MCF 10A (cell line): Measurements from ENCODE around the gene ATRN. TPM values are rescaled to one million over a fixed set of nuclear protein-coding genes. Genes with fewer than 3 reads are reported as not detected.
"Not testable (repeated sequence)": the region's sequence is repeated elsewhere in the genome, so short reads cannot be mapped to it uniquely, and the experiment has no call there.

Source experiments
- BruUV-seq: library from RNA; stranded (reverse); fragments of 400-500 nt; replicated peaks from 2 replicates; lab custom pipeline; 2021; lab: Mats Ljungman, UMichigan
- CTCF ChIA-PET: fragments of 300-600 bp; sonication (Branson Sonifier 250); formaldehyde crosslinking; extraction: SDS; loops from one replicate; lab custom pipeline; 2021; ENCODE audit warnings: antibody characterized with exemption, inconsistent platforms; lab: Yijun Ruan, JAX
- POLR2A ChIA-PET: fragments of 300-600, 350-650 bp; sonication (Branson Sonifier 250); formaldehyde crosslinking; extraction: SDS; loops from one replicate; lab custom pipeline; 2020; ENCODE audit warnings: antibody characterized with exemption, inconsistent platforms; lab: Yijun Ruan, JAX
- DNase-seq: peaks from one replicate; pipeline ENCODE4 v3.0.0-alpha.2; 2018; ENCODE audit not compliant: unreplicated experiment
- H3K27ac Mint-ChIP-seq: one replicate; pipeline ENCODE4 v1.8.0; 2022; ENCODE audit warnings: mild to moderate bottlenecking, low read depth, mixed read lengths; ENCODE audit not compliant: unreplicated experiment
- H3K27me3 Mint-ChIP-seq: one replicate; pipeline ENCODE4 v1.8.0; 2022; ENCODE audit warnings: mixed read lengths; ENCODE audit not compliant: insufficient read depth, unreplicated experiment
- H3K36me3 Mint-ChIP-seq: one replicate; pipeline ENCODE4 v1.8.0; 2022; ENCODE audit warnings: mild to moderate bottlenecking, moderate library complexity, mixed read lengths; ENCODE audit not compliant: insufficient read depth, unreplicated experiment
- H3K4me1 Mint-ChIP-seq: one replicate; pipeline ENCODE4 v1.8.0; 2022; ENCODE audit warnings: mixed read lengths; ENCODE audit not compliant: insufficient read depth, unreplicated experiment
- H3K4me3 Mint-ChIP-seq: one replicate; pipeline ENCODE4 v1.8.0; 2022; ENCODE audit warnings: mild to moderate bottlenecking, moderate library complexity, mixed read lengths; ENCODE audit not compliant: unreplicated experiment
- H3K9me3 Mint-ChIP-seq: one replicate; pipeline ENCODE4 v1.8.0; 2022; ENCODE audit warnings: mixed read lengths; ENCODE audit not compliant: unreplicated experiment
- CTCF ChIP-seq: fragments of 200-600 bp; IDR thresholded peaks from one replicate; pipeline ENCODE4 v1.8.0; 2022; ENCODE audit warnings: antibody characterized with exemption, mild to moderate bottlenecking; ENCODE audit not compliant: unreplicated experiment
- intact Hi-C: fragments of 100-400 bp; cut with micrococcal nuclease; formaldehyde crosslinking; loops from 2 replicates; pipeline ENCODE4 v1.14.1; 2022
- total RNA-seq: library from RNA; stranded (reverse); gene quantifications from 2 replicates; pipeline ENCODE4 v1.2.3, GENCODE V29; 2022

Gene ATRN
- total RNA-seq, 1 experiment from 2014 or later = 29.7 TPM

- POLR2A ChIA-PET = interaction anchor here (0.6 to 0.7 kb wide), 2 partner anchors 17 to 52 kb away, joined by 3 to 4 read pairs; no protein-coding TSS in a partner anchor
- H3K27me3 Mint-ChIP-seq = no peaks in the 10 kb centered on the region
- H3K4me3 Mint-ChIP-seq = no peak overlapping the region
- H3K4me1 Mint-ChIP-seq = no peaks in the 10 kb centered on the region
- peaks cover 19% of the 10 kb centered on the region for H3K9me3 Mint-ChIP-seq
- H3K27ac Mint-ChIP-seq = no peak overlapping the region
- peaks cover 12% of the 10 kb centered on the region for H3K36me3 Mint-ChIP-seq
- DNase-seq = no peak
- CTCF ChIA-PET = no interaction called here
- TF ChIP-seq CTCF = no peak
- intact Hi-C loops = no loop called here
- BruUV-seq = no TSS peak
Measured at GRCh38 chr20:3521852-3522740, 51.3 kb downstream of the ATRN start.

- H3K27ac Mint-ChIP-seq, POLR2A ChIA-PET, H3K27me3 Mint-ChIP-seq, BruUV-seq, H3K4me3 Mint-ChIP-seq, DNase-seq, H3K4me1 Mint-ChIP-seq, intact Hi-C loops, CTCF ChIA-PET: not testable (repeated sequence)
- Mint-ChIP-seq H3K9me3 (peaks cover 19% of the 10 kb centered on the region), H3K36me3 (peaks cover 12% of the 10 kb centered on the region)
Measured at GRCh38 chr20:3524696-3525095, 53.9 kb downstream of the ATRN start.

- Mint-ChIP-seq H3K4me3 (no peak overlapping the region), H3K4me1 (peaks cover 14% of the 10 kb centered on the region), H3K9me3 (no peaks in the 10 kb centered on the region), H3K27me3 (no peaks in the 10 kb centered on the region), H3K36me3 (no peaks in the 10 kb centered on the region), H3K27ac (no peak overlapping the region)
- intact Hi-C loops = no loop called here
- ChIA-PET POLR2A (interaction anchor here (0.8 to 1.4 kb wide), 2 partner anchors 12 to 61 kb away, joined by 3 to 6 read pairs; no protein-coding TSS in a partner anchor), CTCF (interaction anchor here (0.6 to 1.2 kb wide), 2 partner anchors 13 to 37 kb away, joined by 3 to 4 read pairs; no protein-coding TSS in a partner anchor)
- no TSS peak for BruUV-seq
- no peak for TF ChIP-seq CTCF
- DNase-seq = no peak
Measured at GRCh38 chr20:3532089-3532615, 61.3 kb downstream of the ATRN start.

GRCh38 chr20:3537733-3538132, 66.9 kb downstream of the ATRN start:
- H3K36me3 Mint-ChIP-seq, POLR2A ChIA-PET, H3K27me3 Mint-ChIP-seq, BruUV-seq, H3K4me1 Mint-ChIP-seq, H3K4me3 Mint-ChIP-seq, intact Hi-C loops, H3K27ac Mint-ChIP-seq, H3K9me3 Mint-ChIP-seq, DNase-seq: not testable (repeated sequence)
- CTCF ChIA-PET = interaction anchor here (0.6 kb wide), 1 partner anchor 63 kb away, joined by 5 read pairs; no protein-coding TSS in a partner anchor
